Measurements from ENCODE around the gene SLFN11.
A peak's percentile ranks its signal among the peaks of the same experiment; 100 is the strongest.
"Not testable (repeated sequence)": the region's sequence is repeated elsewhere in the genome, so short reads cannot be mapped to it uniquely, and the experiment has no call there.

Gene SLFN11

GRCh38 chr17:35373534-35373983 is at the start of gene SLFN11:
Gene SLFN11 (minus strand): TSS chr17:35373621. CDS start chr17:35363807, 9,814 bp downstream.
- peak; percentile 74 for DNase-seq (ENCODE audit: low spot score)

- DNase-seq (ENCODE audit: low spot score) = not testable (repeated sequence)
These were observed 47.6 kb upstream of the SLFN11 start for GRCh38 chr17:35421069-35421468.

- DNase-seq (ENCODE audit: low spot score) = no peak
These were observed 43.2 kb upstream of the SLFN11 start for GRCh38 chr17:35416659-35417058.

- DNase-seq (ENCODE audit: low spot score) = not testable (repeated sequence)
These were observed 41.3 kb upstream of the SLFN11 start for GRCh38 chr17:35414707-35415106.

- no peak for DNase-seq (ENCODE audit: low spot score)
These were observed 40.8 kb upstream of the SLFN11 start for GRCh38 chr17:35414247-35414646.

- DNase-seq (ENCODE audit: low spot score) = no peak
These were observed 34.1 kb upstream of the SLFN11 start for GRCh38 chr17:35407531-35407930.

- no peak for DNase-seq (ENCODE audit: low spot score)
These were observed 33.1 kb upstream of the SLFN11 start for GRCh38 chr17:35406568-35406967.

GRCh38 chr17:35404360-35404759 is 30.9 kb upstream of the SLFN11 start:
- DNase-seq (ENCODE audit: low spot score) = no peak

- DNase-seq (ENCODE audit: low spot score) = not testable (repeated sequence)
These were observed 20.4 kb upstream of the SLFN11 start for GRCh38 chr17:35393783-35394182.

GRCh38 chr17:35390663-35391062 is 17.2 kb upstream of the SLFN11 start:
- no peak for DNase-seq (ENCODE audit: low spot score)

- DNase-seq (ENCODE audit: low spot score) = no peak
These were observed 16.7 kb upstream of the SLFN11 start for GRCh38 chr17:35390156-35390555.

- no peak for DNase-seq (ENCODE audit: low spot score)
These were observed 14.1 kb upstream of the SLFN11 start for GRCh38 chr17:35387496-35387895.

GRCh38 chr17:35377706-35378105 is 4.3 kb upstream of the SLFN11 start:
- DNase-seq (ENCODE audit: low spot score) = no peak

GRCh38 chr17:35377068-35377467 is 3.6 kb upstream of the SLFN11 start:
- no peak for DNase-seq (ENCODE audit: low spot score)

GRCh38 chr17:35376245-35376644 is 2.8 kb upstream of the SLFN11 start:
- DNase-seq (ENCODE audit: low spot score) = no peak

GRCh38 chr17:35374766-35375344 is 1.4 kb upstream of the SLFN11 start:
- DNase-seq (ENCODE audit: low spot score) = no peak

- DNase-seq (ENCODE audit: low spot score) = peak; percentile 72
These were observed 754 bp upstream of the SLFN11 start for GRCh38 chr17:35373984-35374765.

DNA sequence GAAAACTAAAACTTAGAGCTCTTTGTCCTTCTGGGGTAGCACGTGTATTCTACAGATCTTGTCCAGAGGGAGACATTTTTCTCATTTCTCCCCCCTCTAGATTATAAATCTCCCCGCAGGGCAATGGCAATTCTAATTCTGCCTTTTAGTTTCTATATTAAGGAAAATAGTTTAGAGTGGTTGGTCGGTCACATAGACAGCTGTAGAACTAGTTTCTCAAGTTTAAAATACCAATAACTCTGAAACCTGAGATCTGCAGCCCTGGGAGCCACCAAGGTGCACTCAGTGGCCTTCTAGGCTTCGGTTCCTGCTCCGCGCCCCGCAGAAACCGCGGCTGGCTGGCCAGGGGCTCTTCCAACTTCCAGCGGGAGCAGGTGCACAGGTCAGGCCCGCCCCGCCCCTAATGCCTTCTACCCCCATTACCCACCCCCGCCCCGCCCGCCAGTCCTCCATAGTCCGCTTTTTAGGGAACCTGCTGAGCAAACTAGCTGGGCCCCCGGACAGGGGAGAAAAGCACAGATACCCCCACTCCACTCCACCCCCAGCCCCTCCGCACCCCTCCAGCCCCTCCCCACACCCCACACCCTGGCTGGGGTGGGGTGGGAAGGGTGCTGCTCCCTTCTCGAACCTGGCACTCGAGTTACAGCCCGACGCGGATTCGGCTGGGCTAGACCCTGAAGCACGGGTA is 431 bp downstream of the SLFN11 start:
- no peak for DNase-seq (ENCODE audit: low spot score)

DNA sequence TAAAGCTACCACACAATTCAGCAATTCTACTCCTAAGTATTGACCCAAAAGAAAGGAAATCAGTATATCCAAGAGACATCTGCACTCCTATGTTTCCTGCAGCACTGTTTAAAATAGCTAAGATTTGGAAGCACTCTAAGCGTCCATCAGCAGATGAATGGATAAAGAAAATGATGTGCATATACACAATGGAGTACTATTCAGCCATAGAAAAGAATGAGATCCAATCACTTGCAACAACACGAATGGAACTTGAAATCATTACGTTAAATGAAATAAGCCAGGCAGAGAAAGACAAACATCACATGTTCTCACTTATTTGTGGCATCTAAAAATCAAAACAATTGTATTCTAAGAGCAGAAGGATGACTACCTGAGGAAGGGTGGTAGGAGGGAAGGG is 1.5 kb downstream of the SLFN11 start:
- no peak for DNase-seq (ENCODE audit: low spot score)

DNA sequence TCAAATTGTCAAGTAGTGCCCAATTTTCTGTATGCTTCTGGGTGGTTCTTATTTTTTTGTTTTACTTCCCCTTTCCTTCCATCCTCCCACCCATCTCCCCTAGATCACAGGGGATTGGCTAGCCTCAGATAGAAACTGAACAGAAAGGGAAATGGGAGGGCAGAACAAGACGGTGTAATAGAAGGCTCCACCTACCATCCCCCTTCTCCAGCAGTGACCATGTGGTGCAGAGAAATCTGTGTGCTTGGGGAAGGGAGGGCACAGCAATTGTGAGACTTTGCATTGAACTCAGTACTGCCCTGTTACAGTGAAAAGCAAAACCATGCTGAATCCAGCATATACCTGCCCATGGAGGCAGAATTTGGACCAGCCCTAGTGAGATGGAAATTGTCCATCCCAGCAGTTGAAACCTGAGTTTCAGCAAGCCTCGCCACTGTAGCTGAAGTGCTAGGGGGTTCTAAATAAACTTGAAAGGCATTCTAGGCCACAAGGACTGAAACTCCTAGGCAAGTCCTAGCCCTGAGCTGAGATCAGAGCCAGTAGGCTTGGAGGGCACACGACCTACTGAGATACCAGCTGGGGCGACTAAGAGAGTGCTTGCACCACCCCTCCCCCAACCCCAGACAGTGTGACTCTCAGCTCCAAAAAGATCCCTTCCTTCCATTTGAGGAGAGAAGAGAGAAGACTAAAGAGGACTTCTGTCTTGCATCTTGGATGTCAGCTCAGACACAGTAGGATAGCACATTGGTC is 5.2 kb downstream of the SLFN11 start:
- no peak for DNase-seq (ENCODE audit: low spot score)

- DNase-seq (ENCODE audit: low spot score) = no peak
These were observed 12.4 kb downstream of the SLFN11 start for GRCh38 chr17:35361027-35361426.

GRCh38 chr17:35359398-35359797 is 14.0 kb downstream of the SLFN11 start:
- DNase-seq (ENCODE audit: low spot score) = no peak

Measured in left forelimb (tissue), 1 donor.